ENCODE measurements around the gene ZP1. TPM values are rescaled to one million over a fixed set of nuclear protein-coding genes. Genes with fewer than 3 reads are reported as not detected.

The ZP1 gene
- total and polyA plus RNA-seq, 2 of the 4 experiments (the other 2 are of a cell fraction) = 0.18 to 1.6 TPM

DNA sequence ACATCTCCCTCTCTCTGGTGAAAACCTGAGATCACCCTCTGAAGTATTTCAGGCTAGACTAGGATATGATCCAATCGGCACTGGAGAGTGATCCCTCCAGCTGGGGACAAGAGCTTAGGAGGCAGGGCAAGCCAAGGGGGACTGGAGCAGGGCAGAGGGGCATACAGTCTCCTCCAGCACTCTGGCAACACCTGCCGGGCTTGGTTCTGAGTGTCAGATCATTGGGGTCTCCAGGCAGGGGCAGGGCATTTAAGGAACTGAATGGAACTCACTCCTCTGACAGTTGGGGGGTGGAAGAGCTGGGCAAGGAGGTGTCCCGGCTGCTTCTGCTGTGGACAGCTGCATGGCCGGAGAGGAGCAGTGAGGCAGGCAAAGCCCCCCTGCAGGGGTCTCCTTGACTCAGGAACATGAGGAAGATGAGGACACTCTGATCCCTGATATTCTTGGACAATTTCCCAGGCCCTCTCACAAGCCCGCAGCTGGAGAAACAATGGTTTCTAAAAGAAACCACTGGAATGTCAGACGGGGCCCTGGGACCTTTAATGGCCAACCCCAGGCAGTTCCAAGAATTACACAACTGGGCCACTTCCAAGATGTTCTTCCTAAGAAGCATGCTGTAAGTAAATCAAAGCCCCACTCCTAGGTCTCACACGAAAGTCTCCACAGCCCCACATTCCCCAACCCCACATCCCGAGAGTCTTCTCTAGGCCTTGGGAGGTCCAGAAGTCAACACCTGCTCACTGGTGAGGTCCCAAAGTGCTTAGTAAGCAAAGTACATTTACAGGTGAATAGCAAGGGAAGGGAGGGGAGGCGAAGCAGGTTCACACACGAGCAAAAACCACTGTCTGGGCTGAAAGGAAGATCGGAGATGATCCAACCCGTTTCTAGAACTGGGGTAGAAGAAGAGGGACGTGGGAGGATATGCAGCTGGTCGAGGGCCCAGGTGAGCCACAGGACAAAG lies 26.6 kb upstream of the ZP1 start:
- Histone ChIP-seq H2AK9ac (replicated peaks; ENCODE audit: low read depth, low read length, poor library complexity) (peak overlapping the region; percentile 42), H3K27ac (ENCODE audit: insufficient read depth, low read length) (peak overlapping the region; percentile 64), H2BK20ac (ENCODE audit: low read depth, low read length) (peak overlapping the region; percentile 28; the same call in 1 of the 2 replicates), H2AK5ac (ENCODE audit: low read depth, low read length) (peak overlapping the region; percentile 71), H3K9me3 (ENCODE audit: control insufficient read depth, insufficient read depth, low read length) (no peaks in the 10 kb centered on the region), H4K20me1 (ENCODE audit: insufficient read depth, low read length) (0 out of 2 replicates have a peak, but pooled peaks cover 12% of the 10 kb centered on the region), H4K5ac (ENCODE audit: low read depth, low read length) (peak overlapping the region; percentile 90), H3K4me2 (ENCODE audit: low read depth, low read length) (peak overlapping the region; percentile 75), H3K79me1 (ENCODE audit: low read depth in 1 of 2, low read length in 2 of 2) (peaks cover 15 to 43% of the 10 kb centered on the region in 2 experiments; a peak in 3 of 4 replicates), H2BK120ac (ENCODE audit: low read depth, low read length) (peak overlapping the region; percentile 80), H3K23ac (ENCODE audit: low read depth, low read length) (no peak overlapping the region), H3K18ac (ENCODE audit: low read depth, low read length) (peak overlapping the region; percentile 83), H3K4ac (ENCODE audit: low read depth, low read length) (peak overlapping the region; percentile 77), H2BK15ac (ENCODE audit: low read depth, low read length) (peak overlapping the region; percentile 31; the same call in 1 of the 3 replicates), H2AFZ (replicated peaks; ENCODE audit: low read length, poor library complexity) (peak overlapping the region; percentile 70), H3K4me1 (ENCODE audit: control insufficient read depth, insufficient read depth, low read length) (peaks cover 25% of the 10 kb centered on the region), H4K91ac (ENCODE audit: insufficient read depth, low read depth, low read length) (peak overlapping the region; percentile 63), H3K27me3 (ENCODE audit: control insufficient read depth, insufficient read depth, low read length) (peaks cover 10% of the 10 kb centered on the region), H3K9me1 (ENCODE audit: insufficient read depth, low read length) (peaks cover 8% of the 10 kb centered on the region), H2BK5ac (ENCODE audit: low read depth, low read length, poor library complexity, severe bottlenecking) (peak overlapping the region; percentile 68), H3K14ac (replicated peaks; ENCODE audit: low read depth, low read length) (peak overlapping the region; percentile 53; the same call in 1 of the 2 replicates), H3K4me3 (ENCODE audit: insufficient read depth, low read depth, low read length) (no peak overlapping the region), H3K36me3 (ENCODE audit: control insufficient read depth, insufficient read depth, low read length) (peaks cover 2% of the 10 kb centered on the region), H3K9ac (ENCODE audit: low read depth, low read length) (no peak overlapping the region), H4K8ac (ENCODE audit: low read depth in 2 of 2, low read length in 2 of 2) (peak overlapping the region; percentile 82 to 95), H3K56ac (ENCODE audit: extremely low read depth, insufficient read depth, low read length) (no peak overlapping the region)
- DNase-seq = peak; percentile 94
- BruUV-seq (replicated peaks) = no TSS peak
- no CpG with 5 or more reads among the region's 14 CpGs for WGBS, 2 experiments (ENCODE audit: extremely low coverage in 2 of 2, insufficient read length in 1 of 2)
- dilution Hi-C loops (cut with HindIII; ENCODE audit: low sequenced_read_pairs, unreplicated experiment) (no loop called here), in situ Hi-C loops (cut with MboI; ENCODE audit: low sequenced_read_pairs) (no loop called here), intact Hi-C loops (cut with micrococcal nuclease) (no loop called here)
- POLR2A ChIA-PET (ENCODE audit: unreplicated experiment) = no interaction called here
- TF ChIP-seq CHD1 (IDR thresholded peaks at IDR 0.05; ENCODE audit: low read depth, low read length) = no peak
- no peak for TF ChIP-seq MAZ (IDR thresholded peaks at IDR 0.05; ENCODE audit: borderline replicate concordance, low read depth, low read length)
- TF ChIP-seq CEBPB (IDR thresholded peaks at IDR 0.05; ENCODE audit: low read depth, low read length) = peak; percentile 78
- TF ChIP-seq SMC3 (IDR thresholded peaks at IDR 0.05; ENCODE audit: low read depth, low read length) = no peak
- TF ChIP-seq, protein P1, sequence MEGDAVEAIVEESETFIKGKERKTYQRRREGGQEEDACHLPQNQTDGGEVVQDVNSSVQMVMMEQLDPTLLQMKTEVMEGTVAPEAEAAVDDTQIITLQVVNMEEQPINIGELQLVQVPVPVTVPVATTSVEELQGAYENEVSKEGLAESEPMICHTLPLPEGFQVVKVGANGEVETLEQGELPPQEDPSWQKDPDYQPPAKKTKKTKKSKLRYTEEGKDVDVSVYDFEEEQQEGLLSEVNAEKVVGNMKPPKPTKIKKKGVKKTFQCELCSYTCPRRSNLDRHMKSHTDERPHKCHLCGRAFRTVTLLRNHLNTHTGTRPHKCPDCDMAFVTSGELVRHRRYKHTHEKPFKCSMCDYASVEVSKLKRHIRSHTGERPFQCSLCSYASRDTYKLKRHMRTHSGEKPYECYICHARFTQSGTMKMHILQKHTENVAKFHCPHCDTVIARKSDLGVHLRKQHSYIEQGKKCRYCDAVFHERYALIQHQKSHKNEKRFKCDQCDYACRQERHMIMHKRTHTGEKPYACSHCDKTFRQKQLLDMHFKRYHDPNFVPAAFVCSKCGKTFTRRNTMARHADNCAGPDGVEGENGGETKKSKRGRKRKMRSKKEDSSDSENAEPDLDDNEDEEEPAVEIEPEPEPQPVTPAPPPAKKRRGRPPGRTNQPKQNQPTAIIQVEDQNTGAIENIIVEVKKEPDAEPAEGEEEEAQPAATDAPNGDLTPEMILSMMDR (conservative IDR thresholded peaks at IDR 0.05; ENCODE audit: low read depth, low read length) = no peak
- TF ChIP-seq MAFK (IDR thresholded peaks at IDR 0.05; ENCODE audit: low read depth, low read length) = peak; percentile 79
- TF ChIP-seq ELK1 (IDR thresholded peaks at IDR 0.05; ENCODE audit: borderline replicate concordance, low read depth, low read length) = no peak
- TF ChIP-seq RCOR1 (IDR thresholded peaks at IDR 0.05; ENCODE audit: insufficient replicate concordance, low read length) = no peak
- CTCF ChIA-PET = interaction anchor here (0.6 to 1.9 kb wide), 4 partner anchors 9 to 59 kb away, joined by 3 to 9 read pairs (median 3); no protein-coding TSS in a partner anchor
- peak; percentile 33 for ATAC-seq (ENCODE audit: low read depth)
